SH-SY5Y (cell line): ENCODE measurements around the gene LIPH.

ENCODE experiments used
- GATA2 ChIP-seq: IDR thresholded peaks from 2 replicates; pipeline ENCODE4 v1.6.1; 2011; ENCODE audit warnings: mild to moderate bottlenecking, low read depth, low read length
- GATA3 ChIP-seq: IDR thresholded peaks from 2 replicates; pipeline ENCODE4 v1.6.1; 2011; ENCODE audit warnings: low read depth, mild to moderate bottlenecking, low read length, moderate library complexity

- no peak for TF ChIP-seq GATA3
- no peak for TF ChIP-seq GATA2
Measured at GRCh38 chr3:185502987-185503386, 49.4 kb downstream of the LIPH start.
